SK-N-SH treated with all-trans-retinoic acid at 6 μM for 48 hours (cell line): ENCODE measurements around the gene DPYSL5.

Experiments used
- ATAC-seq: fragments of 200-7000 bp; cut with Tn5 transposase; 3 replicates; pipeline ENCODE4 v1.9.1; 2020; ENCODE audit warnings: mild to moderate bottlenecking, moderate library complexity
- ARNTL ChIP-seq: fragments of 450-650 bp; formaldehyde crosslinking; IDR thresholded peaks from 2 replicates; pipeline ENCODE4 v1.5.0; 2020; ENCODE audit warnings: low read depth, mild to moderate bottlenecking, moderate library complexity, borderline replicate concordance
- BACH2 ChIP-seq: fragments of 250-450 bp; sonication (Bioruptor Pico); IDR thresholded peaks from 2 replicates; pipeline ENCODE4 v1.9.0; 2021; ENCODE audit warnings: mild to moderate bottlenecking, borderline replicate concordance
- CREB5 ChIP-seq: fragments of 250-450 bp; sonication (Bioruptor Pico); IDR thresholded peaks from 2 replicates; pipeline ENCODE4 v1.5.1; 2020; ENCODE audit warnings: low read depth, mild to moderate bottlenecking, moderate library complexity
- CSDC2 ChIP-seq: fragments of 250-450 bp; sonication (Bioruptor Pico); IDR thresholded peaks from 2 replicates; pipeline ENCODE4 v1.5.0; 2020; ENCODE audit warnings: mild to moderate bottlenecking, moderate library complexity
- CSRNP3 ChIP-seq: fragments of 250-450 bp; sonication (Bioruptor Pico); IDR thresholded peaks from 2 replicates; pipeline ENCODE4 v1.5.1; 2021; ENCODE audit warnings: mild to moderate bottlenecking, moderate library complexity
- ESRRG ChIP-seq: fragments of 250-450 bp; sonication (Bioruptor Pico); IDR thresholded peaks from 2 replicates; pipeline ENCODE4 v1.6.1; 2021; ENCODE audit warnings: mild to moderate bottlenecking
- GLIS3 ChIP-seq: fragments of 250-450 bp; sonication (Bioruptor Pico); IDR thresholded peaks from 2 replicates; pipeline ENCODE4 v1.5.0; 2020; ENCODE audit warnings: mild to moderate bottlenecking, moderate library complexity
- ISL1 ChIP-seq: fragments of 250-450 bp; sonication (Bioruptor Pico); IDR thresholded peaks from 2 replicates; pipeline ENCODE4 v2.1.2; 2022; ENCODE audit warnings: mild to moderate bottlenecking, moderate library complexity
- OSR1 ChIP-seq: fragments of 250-450 bp; sonication (Bioruptor Pico); IDR thresholded peaks from 2 replicates; pipeline ENCODE4 v1.8.0; 2022; ENCODE audit warnings: moderate library complexity, mild to moderate bottlenecking, inconsistent platforms
- PATZ1 ChIP-seq: fragments of 250-450 bp; sonication (Bioruptor Pico); IDR thresholded peaks from 2 replicates; pipeline ENCODE4 v1.8.0; 2020; ENCODE audit warnings: mild to moderate bottlenecking, moderate library complexity, borderline replicate concordance
- POU6F1 ChIP-seq: fragments of 250-450 bp; sonication (Bioruptor Pico); IDR thresholded peaks from 2 replicates; pipeline ENCODE4 v1.8.0; 2021; ENCODE audit warnings: low read depth, mild to moderate bottlenecking, moderate library complexity, borderline replicate concordance
- PPARA ChIP-seq: fragments of 250-450 bp; sonication (Bioruptor Pico); IDR thresholded peaks from 2 replicates; pipeline ENCODE4 v1.5.0; 2020; ENCODE audit warnings: mild to moderate bottlenecking, borderline replicate concordance
- RARB ChIP-seq: fragments of 250-450 bp; sonication (Bioruptor Pico); IDR thresholded peaks from 2 replicates; pipeline ENCODE4 v1.8.0; 2021; ENCODE audit warnings: mild to moderate bottlenecking, moderate library complexity
- SNAI2 ChIP-seq: fragments of 250-450 bp; sonication (Bioruptor Pico); IDR thresholded peaks from 2 replicates; pipeline ENCODE4 v1.5.0; 2020; ENCODE audit warnings: mild to moderate bottlenecking, moderate library complexity
- TCF4 ChIP-seq: fragments of 250-450 bp; sonication (Bioruptor Pico); IDR thresholded peaks from 2 replicates; pipeline ENCODE4 v1.8.0; 2021; ENCODE audit warnings: mild to moderate bottlenecking, moderate library complexity, borderline replicate concordance
- TOX ChIP-seq: fragments of 250-450 bp; sonication (Bioruptor Pico); IDR thresholded peaks from 2 replicates; pipeline ENCODE4 v1.8.0; 2021; ENCODE audit warnings: mild to moderate bottlenecking, moderate library complexity, borderline replicate concordance
- ZC3H10 ChIP-seq: fragments of 250-450 bp; sonication (Bioruptor Pico); IDR thresholded peaks from 2 replicates; pipeline ENCODE4 v1.5.1; 2021; ENCODE audit warnings: mild to moderate bottlenecking, moderate library complexity
- ZFP3 ChIP-seq: fragments of 250-450 bp; sonication (Bioruptor Pico); IDR thresholded peaks from 2 replicates; pipeline ENCODE4 v1.5.0; 2020; ENCODE audit warnings: mild to moderate bottlenecking, moderate library complexity
- ZFP30 ChIP-seq: fragments of 450-650 bp; formaldehyde crosslinking; IDR thresholded peaks from 2 replicates; pipeline ENCODE4 v1.5.0; 2022; ENCODE audit warnings: mild to moderate bottlenecking, moderate library complexity
- ZNF565 ChIP-seq: fragments of 450-650 bp; formaldehyde crosslinking; conservative IDR thresholded peaks from 2 replicates; pipeline ENCODE4 v1.5.0; 2020; ENCODE audit warnings: low read depth, mild to moderate bottlenecking, moderate library complexity
- ZNF70 ChIP-seq: fragments of 450-650 bp; formaldehyde crosslinking; IDR thresholded peaks from 2 replicates; pipeline ENCODE4 v1.5.0; 2020; ENCODE audit warnings: mild to moderate bottlenecking, moderate library complexity
- ZNF8 ChIP-seq: fragments of 450-650 bp; formaldehyde crosslinking; IDR thresholded peaks from 2 replicates; pipeline ENCODE4 v1.5.0; 2020; ENCODE audit warnings: mild to moderate bottlenecking, moderate library complexity

DPYSL5 gene

DNA sequence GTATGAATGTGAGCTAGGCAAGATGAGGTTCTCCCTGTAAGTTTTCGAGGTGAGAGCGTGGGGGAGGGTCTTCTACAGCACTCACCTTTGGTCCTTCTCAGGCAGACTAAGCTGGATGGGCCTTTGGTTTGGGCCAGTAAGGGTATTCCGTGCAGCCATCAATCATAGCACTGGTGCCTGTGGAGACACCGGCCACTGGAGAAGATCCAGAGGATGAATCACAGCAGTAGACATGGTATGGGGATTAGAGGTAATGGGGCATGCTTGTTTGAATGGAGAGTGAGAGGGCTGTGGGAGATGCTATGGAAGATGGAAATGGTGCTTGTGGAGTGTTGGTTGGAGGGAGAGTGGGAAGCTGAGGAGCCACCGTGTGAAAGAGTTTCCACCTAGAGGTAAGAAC, 138.6 kb downstream of the DPYSL5 start:
- ATAC-seq = no peak
- TF ChIP-seq ZNF70 (no peak), BACH2 (CRISPR knock-in tag) (no peak), ZFP30 (CRISPR knock-in tag) (peak; percentile 40; the same call in 1 of the 2 replicates)

- peak; percentile 96 for ATAC-seq
- TF ChIP-seq PPARA (CRISPR knock-in tag) (no peak), POU6F1 (no peak), BACH2 (CRISPR knock-in tag) (no peak), ZFP3 (0 out of 2 replicates have a peak, but pooled peaks have one; percentile 32), OSR1 (CRISPR knock-in tag) (no peak), RARB (no peak), ISL1 (CRISPR knock-in tag) (peak; percentile 32; the same call in 1 of the 2 replicates), CSDC2 (no peak), ESRRG (no peak), ZNF8 (CRISPR knock-in tag) (no peak), TOX (no peak)
Observed at GRCh38 chr2:26988058-26988860, 140.3 kb downstream of the DPYSL5 start.

DNA sequence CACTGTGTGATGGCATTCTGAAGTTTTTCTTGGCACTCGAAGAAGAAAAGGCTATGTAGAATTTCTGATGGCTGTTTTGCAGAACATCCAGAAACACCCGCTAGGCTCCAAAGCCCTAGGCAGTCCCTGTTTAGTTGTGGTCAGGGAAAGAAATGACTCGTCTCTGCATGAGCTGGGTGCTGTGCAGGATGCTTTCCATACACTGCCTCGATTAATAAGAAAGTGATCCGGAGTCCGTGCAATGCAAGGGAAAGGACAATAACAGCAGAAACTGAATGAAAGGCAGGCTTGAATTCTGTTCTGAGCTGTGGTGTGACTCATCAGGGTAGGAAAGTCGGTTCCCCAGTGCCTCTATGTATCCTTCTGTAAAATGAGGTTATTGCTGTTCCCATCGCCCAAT, 141.2 kb downstream of the DPYSL5 start:
- ATAC-seq = peak; percentile 54
- TF ChIP-seq PPARA (CRISPR knock-in tag) (no peak), CSDC2 (no peak), GLIS3 (CRISPR knock-in tag) (no peak), ISL1 (CRISPR knock-in tag) (no peak), PATZ1 (no peak), ZNF8 (CRISPR knock-in tag) (no peak), ZNF70 (no peak), CSRNP3 (CRISPR knock-in tag) (no peak), TCF4 (no peak), OSR1 (CRISPR knock-in tag) (no peak), ZNF565 (no peak), SNAI2 (CRISPR knock-in tag) (no peak), ESRRG (no peak), POU6F1 (no peak)

GRCh38 chr2:26991717-26992116, 143.8 kb downstream of the DPYSL5 start:
- ATAC-seq = no peak
- TF ChIP-seq ARNTL (CRISPR knock-in tag) (no peak), CREB5 (no peak), OSR1 (CRISPR knock-in tag) (no peak), CSDC2 (no peak), SNAI2 (CRISPR knock-in tag) (no peak), ISL1 (CRISPR knock-in tag) (no peak), CSRNP3 (CRISPR knock-in tag) (no peak), ZFP30 (CRISPR knock-in tag) (no peak), ZFP3 (no peak), ESRRG (no peak), TOX (no peak), GLIS3 (CRISPR knock-in tag) (no peak), TCF4 (no peak), PPARA (CRISPR knock-in tag) (no peak), POU6F1 (no peak), BACH2 (CRISPR knock-in tag) (no peak), ZC3H10 (CRISPR knock-in tag) (no peak)
